GM12801 (cell line): ENCODE data around the gene STAT6.

ENCODE experiments used
- TF ChIP-seq, protein P1 (sequence below): IDR thresholded peaks from one replicate; pipeline ENCODE4 v1.5.1; 2011; ENCODE audit warnings: control low read depth; ENCODE audit not compliant: insufficient read length; ENCODE audit errors: extremely low read depth

Gene STAT6

DNA sequence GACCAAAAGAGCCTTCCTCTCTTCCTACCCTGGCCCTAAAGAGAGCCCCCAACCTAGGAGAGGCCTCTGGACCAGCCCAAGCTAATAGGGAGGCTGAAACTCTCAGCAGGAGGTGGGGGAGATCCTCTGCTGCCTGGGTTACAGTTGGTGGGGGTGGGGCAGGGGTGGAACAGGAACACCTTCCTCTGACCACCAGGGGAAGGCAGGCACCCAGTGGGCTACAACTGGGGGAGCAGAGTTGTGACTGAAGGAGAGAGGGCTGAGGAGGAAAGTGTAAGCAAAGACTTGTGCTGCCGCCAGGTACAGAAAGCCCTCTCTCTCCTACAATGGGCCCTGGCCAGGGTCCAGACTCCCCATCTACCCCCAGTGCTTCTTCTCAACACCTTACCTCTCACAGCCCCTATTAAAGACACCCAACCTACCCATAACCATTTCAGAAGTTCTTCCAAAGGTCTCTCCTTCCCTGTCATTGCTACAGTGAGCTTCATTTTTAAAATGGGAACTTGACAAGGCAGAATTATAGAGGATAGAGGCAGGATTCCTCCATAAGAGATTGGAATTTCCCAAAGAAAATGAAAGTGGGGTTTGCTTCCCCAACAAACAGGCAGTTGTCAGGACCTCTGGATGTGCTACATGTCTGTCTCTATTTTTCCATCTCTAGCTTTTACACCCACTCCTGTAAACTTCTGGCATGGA lies 62.6 kb downstream of the STAT6 start:
- TF ChIP-seq, protein P1, sequence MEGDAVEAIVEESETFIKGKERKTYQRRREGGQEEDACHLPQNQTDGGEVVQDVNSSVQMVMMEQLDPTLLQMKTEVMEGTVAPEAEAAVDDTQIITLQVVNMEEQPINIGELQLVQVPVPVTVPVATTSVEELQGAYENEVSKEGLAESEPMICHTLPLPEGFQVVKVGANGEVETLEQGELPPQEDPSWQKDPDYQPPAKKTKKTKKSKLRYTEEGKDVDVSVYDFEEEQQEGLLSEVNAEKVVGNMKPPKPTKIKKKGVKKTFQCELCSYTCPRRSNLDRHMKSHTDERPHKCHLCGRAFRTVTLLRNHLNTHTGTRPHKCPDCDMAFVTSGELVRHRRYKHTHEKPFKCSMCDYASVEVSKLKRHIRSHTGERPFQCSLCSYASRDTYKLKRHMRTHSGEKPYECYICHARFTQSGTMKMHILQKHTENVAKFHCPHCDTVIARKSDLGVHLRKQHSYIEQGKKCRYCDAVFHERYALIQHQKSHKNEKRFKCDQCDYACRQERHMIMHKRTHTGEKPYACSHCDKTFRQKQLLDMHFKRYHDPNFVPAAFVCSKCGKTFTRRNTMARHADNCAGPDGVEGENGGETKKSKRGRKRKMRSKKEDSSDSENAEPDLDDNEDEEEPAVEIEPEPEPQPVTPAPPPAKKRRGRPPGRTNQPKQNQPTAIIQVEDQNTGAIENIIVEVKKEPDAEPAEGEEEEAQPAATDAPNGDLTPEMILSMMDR, result no peak

DNA sequence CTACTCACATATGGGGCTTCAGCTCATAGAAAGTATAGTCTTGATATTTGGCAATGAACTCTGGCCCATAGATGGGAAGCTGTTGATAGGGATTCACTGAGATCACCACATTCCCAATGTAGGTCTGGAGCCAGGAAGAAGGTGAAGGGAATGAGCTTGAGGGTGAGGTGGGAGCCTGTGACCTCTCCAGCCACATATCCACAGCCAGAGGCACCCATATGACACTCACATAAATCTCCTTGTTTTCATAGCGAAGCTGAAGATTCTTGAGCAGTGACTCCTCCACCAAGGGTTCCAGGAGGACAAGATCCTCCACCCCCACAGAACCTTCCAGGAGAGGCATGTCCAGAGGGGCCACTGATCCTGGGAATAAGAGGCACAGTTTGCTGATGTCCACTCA lies 63.2 kb downstream of the STAT6 start:
- TF ChIP-seq, protein P1, result no peak

DNA sequence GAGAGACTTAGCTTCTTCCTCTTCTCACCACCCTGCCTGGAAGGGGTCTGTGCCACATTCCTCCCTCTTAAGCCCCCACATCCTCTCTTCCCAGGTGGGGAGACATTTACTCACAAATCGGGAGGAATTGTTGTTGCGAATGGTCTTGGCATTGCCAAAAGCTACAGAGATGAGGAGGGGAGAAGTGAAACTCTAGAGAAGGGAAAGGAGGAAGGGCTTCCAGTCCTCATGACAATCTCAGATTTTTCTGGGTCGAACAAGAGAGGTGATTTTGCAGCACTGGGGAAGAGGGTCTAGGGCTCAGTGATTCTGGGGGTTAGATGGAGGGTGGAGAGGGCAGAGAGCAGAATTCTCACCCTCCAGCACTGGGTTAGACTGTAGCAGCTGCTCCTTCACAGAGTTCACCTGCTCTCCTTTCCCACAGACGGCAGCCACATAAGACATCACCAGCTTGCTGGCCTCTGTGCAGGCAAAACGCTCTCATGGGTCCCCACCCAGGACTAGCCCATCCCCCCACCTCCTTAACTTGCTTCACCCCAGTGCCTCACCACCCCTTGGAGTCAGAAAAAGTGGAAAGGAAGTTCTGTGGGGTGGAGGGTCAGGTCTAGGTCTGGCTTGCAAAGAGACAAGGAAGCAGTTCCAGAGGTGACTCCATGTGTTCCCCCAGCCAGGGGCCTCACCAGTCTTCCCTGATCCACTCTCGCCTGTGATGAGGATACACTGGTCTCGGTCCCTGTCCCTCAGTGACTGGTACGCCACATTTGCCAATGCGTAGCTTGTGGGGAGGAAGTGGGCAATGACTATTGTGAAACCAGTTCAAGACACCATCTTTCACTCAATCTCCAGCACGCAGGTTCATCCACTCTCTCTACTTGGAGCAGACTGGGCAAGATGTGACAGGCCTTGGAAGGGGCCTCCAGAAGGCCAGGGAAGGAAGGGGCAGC lies 63.9 kb downstream of the STAT6 start:
- TF ChIP-seq, protein P1, result no peak

DNA sequence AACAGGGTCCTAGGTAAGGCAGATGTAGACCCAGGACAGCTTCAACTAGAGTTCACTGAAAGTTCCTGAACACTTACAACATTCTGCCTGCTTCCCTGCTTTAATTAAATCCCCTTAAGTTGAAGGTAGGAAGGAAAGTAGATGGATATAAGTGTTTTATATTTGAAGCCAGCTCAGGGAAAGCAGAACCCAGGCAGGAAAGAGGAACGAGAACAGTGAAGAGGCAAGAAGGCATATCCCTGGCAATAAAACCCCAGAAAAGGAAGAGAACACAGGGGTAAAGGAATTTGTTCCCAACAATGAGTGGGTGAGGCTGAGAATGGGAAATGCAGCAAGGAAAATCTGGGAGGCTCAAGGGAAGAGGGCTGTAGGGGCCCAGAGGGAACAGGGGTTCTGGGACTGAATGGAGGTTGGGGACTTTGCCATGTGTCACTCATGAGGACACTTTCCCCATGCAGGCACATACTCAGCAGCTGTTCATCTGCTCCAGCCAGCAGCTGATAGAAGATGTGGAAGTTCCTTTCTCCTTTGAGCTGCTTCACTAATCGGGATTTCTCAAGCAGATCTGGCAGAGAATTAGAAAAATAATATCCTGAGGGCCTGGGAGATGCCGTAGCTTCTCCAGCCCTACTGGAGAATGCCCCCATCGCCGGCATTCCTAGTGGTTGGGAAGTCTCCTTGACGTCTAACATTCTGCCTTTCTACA lies 64.9 kb downstream of the STAT6 start:
- TF ChIP-seq, protein P1, result no peak
